ENCODE measurements around the gene FN1. TPM values are rescaled to one million over a fixed set of nuclear protein-coding genes. Genes with fewer than 3 reads are reported as not detected.

The FN1 gene
- 133 and 1,059 TPM in 2 replicates for total RNA-seq

GRCh38 chr2:215435870-215436704, at the start of gene FN1:
TSS of gene FN1 (minus strand) at chr2:215436068. CDS start at chr2:215435802, 266 bp downstream.

GRCh38 chr2:215311625-215312396, 124.1 kb downstream of the FN1 start, which contains the start of gene ATIC:
TSS of gene ATIC (plus strand) at chr2:215312059. CDS start at chr2:215312143, 84 bp downstream.

Other genes with a start within 250 kb of the FN1 start
- 53.7 and 66.1 TPM in 2 replicates for gene ATIC, start 124.0 kb downstream of the FN1 start, total RNA-seq

All from hair follicular keratinocyte (primary cell).